Head of caudate nucleus (tissue), 42 donors: ENCODE results near the gene PLCL1.
"Not testable (repeated sequence)": the region's sequence is repeated elsewhere in the genome, so short reads cannot be mapped to it uniquely, and the experiment has no call there.

Experiments
- DNase-seq, 42 donors: peaks; one replicate each; pipeline versions ENCODE4 v3.0.0 to v3.0.0-alpha.2; 2020 to 2021; ENCODE audit warnings: mixed read lengths in 7 of 42
- intact Hi-C: fragments of 100-400 bp; cut with DNase I; formaldehyde crosslinking; loops from one replicate; pipeline ENCODE4 v1.15.0; 2022

The PLCL1 gene

DNA sequence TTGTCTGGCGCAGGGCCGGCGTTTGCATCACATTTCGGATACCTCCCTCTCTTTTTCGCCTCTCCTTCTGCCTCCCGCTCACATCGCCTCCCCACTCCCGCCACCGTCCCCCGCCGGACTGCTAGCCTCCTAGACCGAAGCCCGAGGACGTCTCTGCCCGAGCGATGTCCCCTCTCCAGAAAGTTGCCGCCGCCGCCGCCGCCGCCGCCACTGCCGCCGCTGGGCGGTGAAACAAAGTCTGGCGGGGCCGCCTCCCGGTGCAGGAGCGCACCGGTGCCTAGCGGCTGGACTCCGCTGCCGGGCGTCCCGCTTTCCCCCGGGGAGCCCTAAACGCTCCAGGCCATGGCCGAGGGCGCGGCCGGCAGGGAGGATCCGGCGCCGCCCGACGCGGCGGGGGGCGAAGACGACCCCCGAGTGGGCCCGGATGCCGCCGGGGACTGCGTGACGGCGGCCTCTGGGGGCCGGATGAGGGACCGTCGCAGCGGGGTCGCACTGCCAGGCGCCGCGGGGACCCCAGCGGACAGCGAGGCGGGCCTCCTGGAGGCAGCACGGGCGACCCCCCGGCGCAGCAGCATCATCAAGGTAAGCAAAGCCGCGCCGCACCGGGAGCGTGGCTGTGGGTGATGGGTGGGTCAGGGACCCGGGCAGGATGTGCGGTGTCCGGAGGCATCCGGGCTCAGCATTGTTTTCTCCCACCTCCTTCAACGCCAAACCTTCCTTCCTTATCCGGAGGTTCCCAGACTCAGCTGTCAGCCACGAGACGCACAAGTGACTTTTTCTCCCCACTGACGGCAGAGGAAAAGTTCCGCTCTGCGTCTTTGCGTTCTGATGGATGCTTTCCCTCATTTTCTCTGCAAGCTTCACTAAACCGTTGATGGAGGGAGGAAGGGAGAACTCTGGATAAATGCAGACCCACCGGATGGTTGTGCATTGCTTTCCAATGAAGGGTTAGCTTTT is 643 bp downstream of the PLCL1 start:
- intact Hi-C loops = loop anchor here (5.0 to 10.0 kb wide), 4 partner anchors 147 to 492 kb away; no protein-coding TSS in a partner anchor
- peak in 41 of 42 donors; percentile 18 to 76 (median 57) for DNase-seq

DNA sequence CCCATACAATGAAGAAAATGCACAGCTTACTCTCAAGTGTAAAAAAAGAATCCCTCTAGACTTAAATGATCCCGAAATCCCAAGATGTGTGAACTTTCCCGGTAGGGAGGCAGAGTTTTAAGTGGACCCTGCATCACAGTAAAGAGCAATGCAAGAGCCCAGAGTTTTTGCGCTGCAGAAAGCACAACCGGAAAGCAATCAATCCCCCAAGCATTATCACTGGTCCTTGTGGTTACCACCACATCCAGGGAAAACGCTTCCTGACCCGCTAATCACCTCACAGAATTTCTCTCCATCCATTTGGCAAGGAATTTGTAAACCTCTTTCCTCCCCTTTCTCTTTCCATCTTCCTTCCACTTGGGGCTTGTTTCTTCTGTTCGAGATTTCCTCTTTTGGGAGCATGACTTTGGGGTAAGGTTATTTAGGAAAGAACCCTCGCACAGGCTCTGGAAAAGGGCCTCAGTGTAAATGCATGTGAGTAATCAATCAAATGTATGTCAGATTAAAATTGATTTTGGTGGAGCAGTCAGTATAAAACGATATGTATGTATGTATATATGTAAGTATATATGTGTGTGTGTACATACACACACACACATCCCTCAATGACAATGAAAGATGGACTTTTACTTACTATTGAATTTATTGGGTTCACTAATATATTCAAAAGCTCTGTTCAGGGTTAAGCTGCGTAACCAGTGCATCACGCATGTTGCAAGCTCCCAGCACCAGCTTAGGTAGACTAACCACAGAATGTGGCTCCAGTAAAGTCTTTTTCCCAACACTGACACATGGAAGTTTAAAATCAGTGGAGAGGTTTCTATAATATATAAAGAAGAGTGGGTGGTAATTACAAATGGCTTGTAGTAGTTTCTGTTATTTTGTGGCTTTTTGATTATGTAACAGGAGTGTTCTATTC is 1.6 kb downstream of the PLCL1 start:
- intact Hi-C loops = loop anchor here (5.0 to 10.0 kb wide), 3 partner anchors 146 to 319 kb away; no protein-coding TSS in a partner anchor
- peak in 11 of 42 donors; percentile 12 to 53 (median 26) for DNase-seq

DNA sequence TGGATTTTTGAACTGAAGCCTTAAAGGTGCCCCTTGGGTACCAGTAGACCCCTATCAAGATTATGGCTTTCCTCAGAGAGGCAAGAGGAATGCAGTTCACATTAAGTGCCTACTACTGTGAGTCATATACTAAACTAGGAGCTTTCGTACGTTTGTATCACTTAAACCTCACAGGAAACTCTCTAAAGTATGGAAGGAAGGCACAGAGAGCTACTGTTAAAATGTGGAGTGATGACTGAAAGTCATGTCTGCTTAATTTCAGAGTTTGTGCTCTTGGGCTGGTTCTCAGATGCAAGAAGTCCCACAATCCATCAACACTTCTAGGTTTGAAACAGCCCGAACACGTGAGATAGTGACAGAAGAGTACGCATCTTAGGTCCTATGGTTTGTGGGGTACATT is 4.7 kb downstream of the PLCL1 start:
- DNase-seq = no peak
- intact Hi-C loops = loop anchor here (5.0 to 10.0 kb wide), 3 partner anchors 143 to 316 kb away; no protein-coding TSS in a partner anchor

DNA sequence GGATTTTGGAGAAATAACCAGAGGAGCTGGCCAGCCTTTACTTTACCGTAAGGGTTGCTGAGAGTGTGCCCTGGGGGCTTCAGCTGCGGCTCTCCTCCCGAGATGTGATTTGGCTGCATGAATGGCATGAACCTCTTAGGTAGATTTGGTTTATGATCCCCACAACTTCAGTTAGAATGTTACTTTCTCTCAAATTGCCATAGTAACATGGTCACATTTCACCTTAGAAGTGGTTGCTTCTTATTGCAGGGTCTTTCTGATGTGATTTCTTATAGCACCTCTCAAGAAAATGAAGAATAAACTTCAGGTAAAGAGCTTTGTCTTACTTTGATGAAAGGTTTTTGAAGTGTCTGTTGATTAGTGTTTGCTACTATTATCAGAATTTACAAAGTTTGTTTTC is 5.6 kb downstream of the PLCL1 start:
- intact Hi-C loops = no loop called here
- no peak for DNase-seq

DNA sequence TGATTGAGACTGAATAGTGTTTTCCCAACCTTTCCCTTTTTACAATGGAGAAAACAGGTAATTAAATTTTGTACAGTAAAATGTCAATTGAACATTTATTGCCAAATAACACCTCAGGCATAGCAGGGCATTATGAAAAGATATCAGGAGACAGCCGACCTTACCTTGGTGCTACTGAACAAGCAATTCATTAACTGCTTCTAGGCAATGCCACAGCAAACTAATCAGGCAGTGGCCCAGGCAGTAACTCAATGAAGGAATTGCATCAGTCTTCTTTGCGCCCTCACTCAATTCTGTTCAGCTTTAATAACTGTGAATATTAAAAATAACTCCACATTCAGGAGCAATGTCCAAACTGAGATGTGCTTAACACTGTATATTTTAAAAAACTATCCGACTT is 6.1 kb downstream of the PLCL1 start:
- DNase-seq = no peak
- intact Hi-C loops = no loop called here

DNA sequence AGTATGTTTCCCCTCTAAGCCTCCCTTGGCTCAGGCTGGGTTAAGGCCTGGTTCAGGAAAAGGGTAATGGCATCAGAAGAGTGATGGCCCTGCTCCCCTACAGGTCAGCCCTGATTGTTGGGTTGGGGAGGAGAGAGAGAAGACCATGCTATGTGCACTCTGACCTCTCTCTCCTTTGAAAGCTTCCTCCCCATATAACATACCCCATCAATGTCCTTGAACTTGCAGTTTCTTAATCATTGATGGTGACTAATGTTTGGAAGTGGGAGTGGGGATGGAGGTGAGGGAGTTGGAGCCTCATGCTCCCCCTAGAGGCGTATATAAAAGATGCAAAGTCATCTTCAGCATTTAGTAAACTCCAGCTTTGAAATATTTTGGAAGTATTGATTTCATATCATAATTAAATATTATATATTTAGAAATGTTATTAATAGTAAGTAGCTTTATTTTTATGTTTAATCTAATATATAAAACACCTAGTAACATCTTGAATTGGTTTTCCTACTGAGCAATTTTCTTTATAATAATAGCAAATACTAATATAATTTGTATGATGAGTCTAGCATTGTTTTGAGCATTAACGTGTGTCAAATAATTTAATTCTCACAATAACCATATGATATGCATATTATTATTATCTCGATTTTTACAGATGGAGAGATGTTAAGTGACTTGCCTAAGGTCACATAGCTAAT is 8.8 kb downstream of the PLCL1 start:
- DNase-seq = peak in 1 of 42 donors; percentile 48
- intact Hi-C loops = no loop called here

DNA sequence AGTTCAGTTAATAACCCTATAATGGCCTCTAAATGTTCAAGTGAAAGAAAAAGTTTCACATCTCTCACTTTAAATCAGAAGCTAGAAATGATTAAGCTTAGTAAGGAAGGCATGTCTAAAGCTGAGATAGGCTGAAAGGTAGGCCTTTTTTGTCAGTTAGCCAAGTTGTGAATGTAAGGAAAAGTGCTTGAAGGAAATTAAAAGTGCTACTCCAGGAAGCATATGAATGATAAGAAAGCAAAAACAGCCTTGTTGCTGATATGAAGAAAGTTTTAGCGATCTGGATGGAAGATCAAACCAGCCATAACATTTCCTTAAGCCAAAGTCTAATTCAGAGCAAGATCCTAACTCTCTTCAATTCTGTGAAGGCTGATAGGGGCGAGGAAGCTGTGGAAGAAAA is 10.1 kb downstream of the PLCL1 start:
- intact Hi-C loops = no loop called here
- DNase-seq = no peak

DNA sequence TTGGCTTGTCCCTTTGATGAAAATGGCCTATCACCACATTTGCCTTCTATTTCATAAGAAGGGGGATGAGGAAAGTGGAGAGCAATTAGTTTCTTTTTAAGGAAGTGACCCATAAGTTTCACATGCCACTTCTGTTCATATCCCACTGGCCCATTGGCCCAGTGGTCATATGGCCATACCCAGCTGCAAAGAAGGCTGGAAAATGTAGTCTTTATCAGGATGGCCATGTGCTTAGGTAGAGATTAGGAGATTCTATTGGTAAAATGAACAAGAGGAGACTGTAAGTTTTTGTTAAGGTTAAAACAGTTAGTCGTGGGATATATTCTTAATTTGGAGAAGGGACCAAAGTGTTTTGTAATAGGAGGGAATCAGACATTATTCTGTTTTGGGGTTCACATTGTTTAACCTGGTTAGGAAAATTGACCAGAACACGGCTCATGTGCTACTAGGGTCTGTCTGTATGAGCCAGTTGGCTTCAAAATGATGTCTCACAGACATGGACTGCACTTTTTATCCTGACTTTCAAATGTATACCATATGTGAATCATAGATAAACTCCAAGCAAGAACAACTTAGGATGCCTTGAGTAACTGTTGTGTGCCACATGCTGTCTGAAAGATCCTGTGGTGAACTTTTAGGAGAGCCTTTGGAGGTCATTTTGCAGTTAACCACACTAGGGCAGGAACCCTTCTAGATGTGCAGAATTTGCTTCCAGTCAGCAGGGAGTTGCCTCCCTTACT is 17.3 kb downstream of the PLCL1 start:
- peak in 1 of 42 donors; percentile 41 for DNase-seq

DNA sequence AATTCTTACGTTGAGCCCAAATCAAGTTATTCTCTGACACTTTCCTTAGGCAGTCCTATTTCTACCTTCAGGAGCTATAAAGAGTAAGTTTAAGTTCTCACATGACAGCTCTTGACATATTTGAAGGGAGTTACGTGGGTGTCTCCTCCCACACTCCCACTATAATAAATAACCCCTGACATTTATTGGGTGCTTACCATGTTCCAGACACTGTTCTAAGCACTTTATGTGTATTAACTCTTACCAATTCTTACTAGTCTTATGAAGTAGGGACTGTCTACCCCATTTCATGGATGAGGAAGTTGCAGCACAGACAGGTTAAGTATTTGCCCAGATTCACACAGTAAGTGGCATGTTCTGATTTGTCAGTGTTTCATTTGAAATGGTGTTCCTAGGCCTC is 17.9 kb downstream of the PLCL1 start:
- DNase-seq = peak in 9 of 42 donors; percentile 24 to 52 (median 40)
- intact Hi-C loops = no loop called here

More for the DNA sequence above, 17.3 kb downstream of the PLCL1 start:
- intact Hi-C loops = no loop called here

DNA sequence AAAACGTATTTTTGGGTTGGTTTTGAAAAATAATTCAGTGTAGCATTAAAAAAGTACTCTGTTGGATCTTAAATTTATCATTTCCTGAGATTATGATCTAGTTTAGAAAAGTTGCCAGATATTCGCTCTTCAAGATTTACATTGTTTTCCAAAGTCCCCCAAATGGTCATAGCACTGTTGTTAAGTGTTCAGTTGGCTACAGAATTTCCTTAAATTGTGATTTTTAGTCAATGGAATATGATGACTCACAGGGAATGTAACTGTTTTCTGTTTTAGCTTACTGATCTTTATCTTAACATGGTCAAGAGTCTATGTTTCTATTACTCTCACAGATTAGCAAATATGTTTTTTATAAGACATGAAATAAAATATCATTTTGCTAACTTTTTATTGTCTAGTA is 23.2 kb downstream of the PLCL1 start:
- intact Hi-C loops = no loop called here

DNA sequence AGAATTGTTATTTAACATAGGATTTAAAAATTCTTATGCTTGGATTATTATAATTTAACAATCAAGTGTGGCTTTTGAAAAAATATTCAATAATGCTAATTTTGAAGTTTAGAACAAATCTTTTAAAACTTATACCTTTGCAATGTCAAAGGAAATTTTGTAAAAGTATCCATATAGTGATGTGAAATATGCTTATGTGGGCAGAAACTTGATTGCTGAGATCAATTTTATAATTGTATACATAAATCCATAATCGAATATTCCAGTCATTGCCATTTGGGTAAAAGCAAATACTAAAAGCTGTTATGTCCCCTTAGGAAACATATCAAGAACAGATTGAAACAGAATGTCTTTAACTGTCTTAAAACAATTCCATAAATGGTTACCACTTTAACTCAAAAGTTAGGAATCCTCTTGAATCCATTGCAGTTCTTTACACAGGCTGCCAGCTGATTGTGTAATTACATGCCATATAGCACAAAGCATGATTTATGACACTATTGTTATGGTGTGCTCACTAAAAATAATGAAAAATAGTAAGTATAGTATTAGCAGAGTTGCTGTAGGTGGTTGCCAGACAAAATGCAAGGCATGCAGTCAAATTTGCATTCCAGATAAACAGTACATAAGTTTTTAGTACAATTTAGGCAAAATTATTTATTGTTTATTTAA is 24.2 kb downstream of the PLCL1 start:
- DNase-seq = no peak
- intact Hi-C loops = no loop called here

More for the DNA sequence above, 23.2 kb downstream of the PLCL1 start:
- no peak for DNase-seq

DNA sequence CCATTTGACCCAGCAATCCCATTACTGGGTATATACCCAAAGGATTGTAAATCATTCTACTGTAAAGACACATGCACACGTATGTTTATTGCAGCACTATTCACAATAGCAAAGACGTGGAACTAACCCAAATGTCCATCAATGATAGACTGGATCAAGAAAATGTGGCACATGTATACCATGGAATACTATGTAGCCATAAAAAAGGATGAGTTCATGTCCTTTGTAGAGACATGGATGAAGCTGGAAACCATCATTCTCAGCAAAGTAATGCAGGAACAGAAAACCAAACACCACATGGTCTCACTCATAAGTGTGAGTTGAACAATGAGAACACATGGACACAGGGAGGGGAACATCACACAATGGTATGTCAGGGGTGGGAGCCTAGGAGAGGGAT is 30.4 kb downstream of the PLCL1 start:
- DNase-seq, intact Hi-C loops: not testable (repeated sequence)

DNA sequence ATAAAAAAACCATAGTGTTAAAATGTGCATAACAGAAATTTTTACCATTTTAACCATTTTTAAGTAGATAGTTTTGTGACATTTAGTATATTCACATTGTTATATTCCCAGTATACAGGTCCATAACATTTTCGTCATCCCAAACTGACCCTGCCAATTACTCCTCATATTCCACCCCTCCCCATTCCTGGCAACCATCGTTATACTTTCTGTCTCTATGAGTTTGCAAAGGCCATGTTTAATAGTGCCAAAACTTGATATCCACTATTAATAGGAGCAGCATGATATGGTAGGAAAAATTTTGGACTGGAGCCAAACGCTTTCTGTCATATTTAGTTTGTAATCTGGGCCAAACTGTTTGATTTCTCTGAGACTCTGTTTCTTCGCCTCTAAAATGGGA is 30.9 kb downstream of the PLCL1 start:
- intact Hi-C loops = no loop called here
- no peak for DNase-seq

DNA sequence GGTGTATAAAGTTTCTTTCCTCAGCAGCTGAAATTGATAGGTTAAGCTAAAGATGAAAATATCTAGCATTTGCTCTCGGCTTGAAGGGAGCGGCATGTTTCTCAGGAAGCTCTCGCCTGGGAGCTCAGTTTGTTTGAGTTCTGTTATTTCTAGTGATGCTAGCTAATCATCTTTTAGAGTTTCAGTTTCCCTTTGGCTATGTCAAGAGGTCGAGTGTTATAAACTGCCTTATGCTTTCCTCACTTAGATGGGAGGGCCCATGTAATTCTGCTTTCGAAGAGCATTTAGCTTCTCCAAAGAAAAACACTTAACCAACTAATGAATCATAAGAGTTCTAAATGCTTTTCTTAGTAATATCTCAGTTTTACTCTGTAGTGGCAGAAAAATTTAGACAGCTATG is 33.6 kb downstream of the PLCL1 start:
- intact Hi-C loops = no loop called here
- DNase-seq = peak in 3 of 42 donors; percentile 5 to 9 (median 7)

DNA sequence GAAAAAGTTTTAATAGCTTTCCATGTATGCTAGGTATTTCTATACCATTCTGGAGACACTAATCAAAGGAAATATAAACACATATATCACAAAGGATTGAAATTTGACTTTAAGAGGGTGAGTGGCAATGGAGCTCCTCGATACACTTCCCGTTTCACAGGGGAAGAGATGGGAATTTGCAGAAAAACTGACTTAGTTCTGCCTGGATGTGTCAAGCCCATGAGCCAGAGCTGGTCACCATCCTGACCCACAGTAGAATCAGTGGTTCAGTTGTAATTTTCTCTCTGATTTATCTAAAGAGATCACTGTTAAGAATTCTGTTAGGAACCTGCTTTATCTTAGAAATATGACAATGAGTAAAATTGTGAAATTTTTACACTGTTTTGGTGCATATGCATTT is 34.2 kb downstream of the PLCL1 start:
- no peak for DNase-seq
- intact Hi-C loops = no loop called here

DNA sequence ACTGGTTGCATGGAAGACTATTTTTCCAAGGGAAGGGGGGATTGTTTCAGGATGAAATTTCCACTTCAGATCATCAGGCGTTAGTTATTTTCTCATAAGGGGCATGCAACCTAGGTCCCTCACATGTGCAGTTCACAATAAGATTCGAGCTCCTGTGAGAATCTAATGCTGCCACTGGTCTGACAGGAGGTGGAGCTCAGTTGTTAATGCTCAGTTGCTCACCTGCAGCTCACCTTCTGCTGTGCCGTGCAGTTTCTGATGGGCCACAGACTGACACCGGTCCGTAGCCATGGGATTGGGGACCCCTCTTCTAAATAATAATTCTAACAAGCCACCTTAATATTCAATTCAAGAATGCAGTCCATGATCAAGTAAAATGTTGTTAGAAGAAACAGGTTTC is 34.9 kb downstream of the PLCL1 start:
- DNase-seq = peak in 4 of 42 donors; percentile 10 to 18 (median 14)
- intact Hi-C loops = no loop called here

DNA sequence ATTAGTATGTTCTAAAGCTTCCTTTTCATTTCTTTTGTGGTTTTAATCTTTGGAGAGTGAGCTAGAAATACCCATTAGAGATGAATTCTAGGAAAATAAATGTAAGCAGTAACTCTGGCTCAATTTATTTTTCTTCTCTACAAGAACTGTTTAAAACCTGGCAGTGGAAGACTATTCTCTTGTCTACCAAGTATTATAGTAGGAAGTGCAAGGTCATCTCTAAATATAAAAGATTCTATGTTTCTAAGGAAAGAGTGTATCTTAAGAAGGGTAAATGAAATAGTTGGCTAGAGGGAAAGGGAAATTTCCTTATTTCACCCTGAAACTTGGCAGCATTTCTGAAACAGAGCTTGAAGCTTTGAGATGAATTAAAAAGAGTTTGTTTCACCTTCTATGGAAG is 35.5 kb downstream of the PLCL1 start:
- intact Hi-C loops = no loop called here
- no peak for DNase-seq

DNA sequence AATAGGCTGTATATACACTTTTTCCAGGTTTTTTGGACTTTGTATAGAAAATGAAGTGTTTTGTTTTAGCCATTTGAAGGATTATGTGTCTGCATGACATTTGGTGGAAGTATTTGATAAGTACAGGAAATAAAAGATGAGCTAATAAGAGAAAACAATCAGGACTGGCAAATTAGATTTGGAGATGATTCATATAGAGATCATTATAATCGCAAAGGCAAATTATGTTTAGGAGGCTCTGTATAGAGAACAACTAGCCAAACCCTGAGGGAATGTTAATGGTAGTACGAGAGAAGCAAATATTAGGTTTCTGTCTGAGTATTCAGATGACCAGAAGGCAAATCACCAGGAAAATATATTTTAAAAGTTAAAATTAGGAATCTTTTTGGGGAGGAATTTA is 41.7 kb downstream of the PLCL1 start:
- intact Hi-C loops = no loop called here
- no peak for DNase-seq
